HUES48 (cell line): ENCODE data around the gene SLC44A4.
A peak's percentile ranks its signal among the peaks of the same experiment; 100 is the strongest.

Source experiments
- H3K27ac ChIP-seq: one replicate; pipeline ENCODE4 v1.7.0; 2013; ENCODE audit warnings: low read depth, low read length, inconsistent platforms
- H3K27me3 ChIP-seq: 2 replicates; pipeline ENCODE4 v1.6.1; 2013; ENCODE audit warnings: mild to moderate bottlenecking, low read length; ENCODE audit not compliant: control insufficient read depth, insufficient read depth
- H3K36me3 ChIP-seq: 2 replicates; pipeline ENCODE4 v1.6.1; 2013; ENCODE audit warnings: low read length; ENCODE audit not compliant: control insufficient read depth, insufficient read depth
- H3K4me1 ChIP-seq: 2 replicates; pipeline ENCODE4 v1.6.1; 2013; ENCODE audit warnings: mild to moderate bottlenecking, low read length; ENCODE audit not compliant: control insufficient read depth, insufficient read depth
- H3K4me3 ChIP-seq: 2 replicates; pipeline ENCODE4 v1.5.1; 2013; ENCODE audit warnings: mild to moderate bottlenecking, low read depth, low read length
- H3K9ac ChIP-seq: 2 replicates; pipeline ENCODE4 v1.6.1; 2013; ENCODE audit warnings: mild to moderate bottlenecking, low read depth, low read length, moderate library complexity
- H3K9me3 ChIP-seq: 2 replicates; pipeline ENCODE4 v1.6.1; 2013; ENCODE audit warnings: low read length; ENCODE audit not compliant: control insufficient read depth, insufficient read depth

SLC44A4 gene

DNA sequence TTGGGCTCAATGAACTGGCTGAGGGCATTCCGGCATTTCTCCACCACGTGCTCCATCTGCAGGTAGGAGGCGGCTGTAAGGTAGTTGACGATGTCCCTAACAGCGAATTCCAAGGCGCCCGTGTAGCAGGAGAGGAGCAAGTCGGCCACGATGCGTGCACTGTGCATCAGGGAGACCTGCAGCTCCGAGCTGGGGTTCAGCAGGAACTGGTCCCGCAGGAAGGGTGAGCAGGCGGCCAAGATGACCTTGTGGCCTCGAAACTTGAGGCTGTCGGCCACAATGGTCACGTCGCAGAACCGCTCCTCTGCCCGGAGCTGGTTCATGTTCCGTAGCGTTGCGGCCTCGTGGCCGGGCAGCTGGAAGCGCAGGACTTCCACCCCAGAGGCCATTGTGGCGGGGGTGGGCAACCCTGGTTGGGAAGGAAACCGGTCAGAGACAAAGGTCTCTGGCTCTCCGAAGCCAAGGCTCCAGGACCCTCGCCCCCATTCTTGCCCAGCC, 22.2 kb upstream of the SLC44A4 start:
- Histone ChIP-seq H3K27ac (peak overlapping the region; percentile 77), H3K4me3 (peak overlapping the region; percentile 66), H3K9ac (peak overlapping the region; percentile 32; the same call in 1 of the 2 replicates), H3K4me1 (peaks cover 12% of the 10 kb centered on the region; the same call in 1 of the 2 replicates), H3K27me3 (no peaks in the 10 kb centered on the region), H3K9me3 (no peaks in the 10 kb centered on the region), H3K36me3 (peaks cover 10% of the 10 kb centered on the region)

DNA sequence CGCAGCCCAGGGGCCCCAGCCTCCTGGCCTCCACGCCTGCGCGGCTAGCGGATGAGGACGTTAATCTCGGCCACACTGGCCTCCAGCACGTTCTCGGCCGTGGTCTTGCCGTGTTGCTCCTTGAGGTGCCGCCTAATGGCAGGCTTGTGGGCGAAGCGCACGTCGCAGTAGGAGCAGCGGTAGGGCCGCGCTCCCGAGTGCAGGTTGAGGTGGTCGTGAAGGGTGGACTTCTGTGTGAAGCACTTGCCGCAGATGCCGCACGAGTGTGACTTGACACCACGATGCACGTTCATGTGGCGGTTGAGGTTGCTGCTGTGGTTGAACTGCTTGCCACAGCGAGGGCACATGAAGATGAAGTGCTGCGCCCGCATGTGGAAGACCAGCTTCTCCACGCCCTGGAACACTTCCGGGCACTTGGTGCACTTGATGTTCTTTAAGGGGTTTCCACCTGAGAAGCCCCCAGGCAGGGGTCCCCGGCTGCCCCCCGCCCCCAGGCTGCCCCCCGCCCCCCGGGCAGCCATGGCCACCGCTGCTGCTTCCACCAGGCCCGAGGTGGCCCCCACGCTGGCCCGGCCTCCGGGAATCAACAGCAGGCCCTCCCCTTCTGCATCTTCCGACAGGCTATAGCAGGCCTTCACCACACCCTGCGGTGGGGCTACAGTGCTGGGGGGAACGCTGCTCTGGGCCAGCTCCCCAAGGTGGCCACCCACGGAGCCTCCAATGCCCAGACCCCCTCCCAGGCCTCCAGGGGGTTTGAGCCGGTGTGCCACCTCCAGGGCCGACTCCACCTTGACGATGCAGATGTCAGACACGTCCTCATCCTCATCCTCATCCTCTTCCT, 21.3 kb upstream of the SLC44A4 start:
- Histone ChIP-seq H3K4me3 (no peak overlapping the region), H3K36me3 (peaks cover 19% of the 10 kb centered on the region), H3K9ac (no peak overlapping the region), H3K4me1 (peaks cover 10% of the 10 kb centered on the region; the same call in 1 of the 2 replicates), H3K27me3 (no peaks in the 10 kb centered on the region), H3K9me3 (no peaks in the 10 kb centered on the region), H3K27ac (no peak overlapping the region)

DNA sequence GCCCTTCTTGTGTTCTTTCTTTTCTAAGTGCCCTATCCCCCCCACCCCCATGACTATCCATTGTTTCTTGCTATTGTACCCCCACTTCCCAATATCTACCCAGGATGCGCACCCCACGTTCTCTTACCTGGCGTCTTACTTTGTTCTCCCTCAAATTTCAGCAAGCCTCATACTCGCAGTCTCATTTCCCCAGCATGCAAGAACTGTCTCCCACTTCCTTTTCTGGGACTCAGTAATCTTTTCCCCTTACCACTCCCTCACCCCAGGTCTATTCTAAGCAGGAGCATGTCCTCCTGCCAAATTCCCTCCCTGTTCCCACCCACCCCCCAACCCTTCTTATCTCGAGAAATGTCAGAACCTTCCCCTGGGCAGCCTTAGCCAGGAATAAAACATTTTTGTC, 20.4 kb upstream of the SLC44A4 start:
- H3K27me3 ChIP-seq: no peaks in the 10 kb centered on the region
- no peak overlapping the region for H3K27ac ChIP-seq
- peaks cover 10% of the 10 kb centered on the region; the same call in 1 of the 2 replicates for H3K4me1 ChIP-seq
- peaks cover 27% of the 10 kb centered on the region for H3K36me3 ChIP-seq
- no peak overlapping the region for H3K4me3 ChIP-seq
- no peaks in the 10 kb centered on the region for H3K9me3 ChIP-seq
- H3K9ac ChIP-seq: no peak overlapping the region

DNA sequence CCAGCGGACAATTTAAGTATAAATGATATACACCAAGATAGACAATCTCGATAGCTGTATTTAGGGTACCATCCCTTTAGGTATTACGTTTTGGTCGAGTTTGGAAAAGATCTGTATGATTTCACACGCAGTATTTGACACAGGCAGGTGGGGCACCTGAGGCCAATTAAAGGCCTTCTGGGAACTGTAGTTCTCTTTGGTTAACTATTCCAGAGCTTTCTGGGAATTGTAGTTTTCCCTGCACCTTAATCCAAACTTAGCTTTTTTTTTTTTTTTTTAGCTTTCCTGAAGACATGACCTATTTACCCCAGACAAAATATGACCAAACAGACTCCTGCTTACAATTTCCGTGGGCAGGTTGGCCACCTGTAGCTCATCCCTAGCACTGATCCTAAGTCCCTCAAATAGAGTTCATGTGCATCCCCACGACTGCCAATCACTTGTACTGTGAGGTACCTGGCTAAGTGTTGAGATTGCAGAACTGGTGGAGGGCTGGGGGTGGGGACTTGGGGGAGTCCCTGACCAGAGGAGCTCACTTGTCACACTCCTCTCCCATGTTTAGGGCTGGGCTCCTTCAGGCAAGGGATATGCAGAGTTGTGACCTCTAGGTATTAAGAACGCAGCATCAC, 19.7 kb upstream of the SLC44A4 start:
- Histone ChIP-seq H3K27ac (peak overlapping the region; percentile 47), H3K4me3 (peak overlapping the region; percentile 77), H3K9me3 (no peaks in the 10 kb centered on the region), H3K36me3 (peaks cover 34% of the 10 kb centered on the region), H3K4me1 (peaks cover 10% of the 10 kb centered on the region; the same call in 1 of the 2 replicates), H3K27me3 (no peaks in the 10 kb centered on the region), H3K9ac (peak overlapping the region; percentile 48; the same call in 1 of the 2 replicates)

DNA sequence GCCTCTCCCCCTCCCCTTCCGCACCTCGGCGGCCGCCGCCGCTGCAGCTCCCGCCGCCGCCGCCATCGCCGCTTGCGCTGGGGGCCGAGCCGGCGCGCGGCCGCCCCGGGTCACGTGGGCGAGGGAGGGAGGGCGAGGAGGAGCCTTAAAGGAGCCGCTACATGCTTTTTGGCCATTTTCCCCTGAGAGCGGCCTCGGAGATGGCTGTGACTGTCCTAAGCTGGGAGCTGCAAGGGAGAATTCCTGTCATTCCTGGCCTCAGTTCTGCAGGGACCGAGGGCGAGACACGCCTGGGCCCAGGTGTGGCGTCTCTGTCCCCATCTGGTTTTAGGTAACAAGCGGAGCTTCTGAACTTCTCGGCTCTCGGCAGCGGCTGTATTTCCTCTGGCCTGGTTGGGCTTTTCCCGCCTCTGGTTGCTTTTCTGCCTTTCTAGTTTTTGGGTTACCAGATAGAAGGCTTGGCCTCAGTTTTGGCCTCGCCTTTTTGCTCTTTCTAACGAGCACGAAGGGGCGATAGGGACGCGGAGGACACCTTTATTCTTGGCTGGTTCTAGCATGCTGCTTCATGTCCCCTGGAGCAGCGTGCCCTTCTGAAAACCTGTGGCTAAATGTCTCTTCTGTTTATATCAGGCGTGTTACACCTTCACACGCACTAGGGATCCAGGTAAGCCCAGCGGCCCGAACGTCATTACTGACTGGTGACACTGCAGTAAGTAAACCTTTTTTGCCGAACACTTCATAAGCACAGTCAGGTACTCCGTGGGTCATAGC, 19.0 kb upstream of the SLC44A4 start, which contains the start of gene EHMT2:
Gene EHMT2 (minus strand): TSS at position 87 of the 771 bp plus-strand sequence. CDS start 21 bp downstream, at position 66.
- peak within 1 kb of the TSS; percentile 81 for H3K27ac ChIP-seq

DNA sequence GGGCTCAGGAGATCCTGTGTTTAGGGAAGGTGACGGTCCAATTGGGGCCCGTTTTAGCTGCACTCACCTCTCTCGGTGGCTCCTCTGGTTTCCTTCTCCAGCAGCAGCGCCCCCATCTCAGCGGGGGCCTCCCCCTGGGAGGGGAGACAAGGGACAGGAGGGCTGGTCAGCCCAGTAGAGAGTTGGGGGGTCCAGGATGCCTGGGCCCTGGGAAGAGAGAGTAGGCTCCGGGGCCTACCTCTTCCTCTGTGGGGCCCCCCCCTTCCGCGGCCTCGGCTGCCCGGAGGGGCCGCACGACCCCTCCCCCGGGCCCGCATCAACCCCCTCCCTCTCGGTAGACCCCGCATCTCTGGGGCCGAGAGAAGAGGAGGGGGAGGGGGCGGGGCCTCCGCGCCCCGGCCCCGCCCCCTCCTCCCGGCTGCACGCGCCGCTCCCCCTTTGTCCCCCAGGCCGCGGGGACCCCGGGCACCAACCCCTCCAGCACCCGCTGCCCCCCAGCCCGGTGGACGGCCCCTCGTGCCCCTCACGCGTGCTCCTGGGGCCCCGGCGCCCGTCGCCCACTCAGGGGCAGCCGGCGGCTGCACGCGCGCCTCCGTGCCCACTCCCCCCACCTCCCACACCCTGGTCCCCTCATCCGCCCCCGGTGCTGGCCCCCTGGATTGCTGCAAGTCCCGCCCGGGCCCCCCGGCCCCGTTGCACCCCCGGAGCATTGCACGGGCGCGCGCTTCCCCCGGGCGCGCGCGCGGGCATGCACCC, 18.2 kb upstream of the SLC44A4 start:
- peak overlapping the region; percentile 81 for H3K27ac ChIP-seq
- peaks cover 10% of the 10 kb centered on the region; the same call in 1 of the 2 replicates for H3K4me1 ChIP-seq
- peak overlapping the region; percentile 77 for H3K4me3 ChIP-seq
- H3K9ac ChIP-seq: peak overlapping the region; percentile 68; the same call in 1 of the 2 replicates
- no peaks in the 10 kb centered on the region for H3K27me3 ChIP-seq
- peaks cover 49% of the 10 kb centered on the region for H3K36me3 ChIP-seq
- H3K9me3 ChIP-seq: no peaks in the 10 kb centered on the region

More for the DNA sequence above, 19.0 kb upstream of the SLC44A4 start, which contains the start of gene EHMT2:
- Histone ChIP-seq H3K9me3 (no peaks in the 10 kb centered on the region), H3K4me1 (peaks cover 10% of the 10 kb centered on the region; the same call in 1 of the 2 replicates), H3K36me3 (peaks cover 41% of the 10 kb centered on the region), H3K4me3 (peak within 1 kb of the TSS; percentile 77), H3K9ac (peak within 1 kb of the TSS; percentile 68), H3K27me3 (no peaks in the 10 kb centered on the region)

DNA sequence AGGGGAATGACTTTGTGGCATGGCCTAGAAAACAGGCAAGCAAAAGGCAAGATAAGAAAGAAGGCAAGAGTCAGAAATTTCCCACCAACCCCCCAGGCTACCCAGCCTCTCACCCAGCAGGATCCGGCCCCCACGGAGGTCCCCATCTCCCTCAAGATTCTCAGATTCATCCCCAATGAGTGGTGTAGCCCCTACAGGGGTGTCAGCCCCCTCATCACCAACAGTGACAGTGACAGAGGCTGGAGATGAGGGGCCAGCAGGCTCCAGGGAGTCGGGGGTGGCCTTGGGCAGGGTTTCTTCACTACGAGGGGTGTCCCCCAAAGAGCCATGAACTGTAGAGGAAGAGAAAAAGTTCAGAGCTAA, 17.7 kb upstream of the SLC44A4 start:
- Histone ChIP-seq H3K36me3 (peaks cover 55% of the 10 kb centered on the region), H3K27ac (peak overlapping the region; percentile 18), H3K4me1 (peaks cover 10% of the 10 kb centered on the region; the same call in 1 of the 2 replicates), H3K4me3 (peak overlapping the region; percentile 77), H3K27me3 (no peaks in the 10 kb centered on the region), H3K9ac (peak overlapping the region; percentile 30; the same call in 1 of the 2 replicates), H3K9me3 (no peaks in the 10 kb centered on the region)

DNA sequence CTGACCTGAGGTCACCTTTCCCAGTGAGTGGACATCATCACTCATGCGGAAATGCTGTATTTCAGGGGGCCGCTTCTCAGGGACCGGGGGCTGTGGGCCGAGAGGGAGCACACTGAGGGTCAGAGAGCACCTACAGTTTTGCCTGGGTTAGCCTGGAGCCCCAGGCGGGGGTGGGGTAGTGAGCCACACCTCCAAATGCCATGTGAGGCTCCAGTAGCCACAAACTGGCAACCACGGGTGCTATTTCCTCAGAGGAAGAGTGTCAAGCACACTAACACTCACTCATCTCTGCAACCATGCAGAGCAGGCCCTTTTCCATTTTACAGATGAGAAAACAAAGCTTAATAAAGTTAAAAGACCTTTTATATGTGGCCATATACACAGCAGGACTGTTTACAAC, 14.0 kb upstream of the SLC44A4 start:
- Histone ChIP-seq H3K9me3 (no peaks in the 10 kb centered on the region), H3K27me3 (no peaks in the 10 kb centered on the region), H3K4me3 (no peak overlapping the region), H3K9ac (no peak overlapping the region), H3K4me1 (0 out of 2 replicates have a peak, but pooled peaks cover 4% of the 10 kb centered on the region), H3K36me3 (peaks cover 81% of the 10 kb centered on the region), H3K27ac (no peak overlapping the region)

DNA sequence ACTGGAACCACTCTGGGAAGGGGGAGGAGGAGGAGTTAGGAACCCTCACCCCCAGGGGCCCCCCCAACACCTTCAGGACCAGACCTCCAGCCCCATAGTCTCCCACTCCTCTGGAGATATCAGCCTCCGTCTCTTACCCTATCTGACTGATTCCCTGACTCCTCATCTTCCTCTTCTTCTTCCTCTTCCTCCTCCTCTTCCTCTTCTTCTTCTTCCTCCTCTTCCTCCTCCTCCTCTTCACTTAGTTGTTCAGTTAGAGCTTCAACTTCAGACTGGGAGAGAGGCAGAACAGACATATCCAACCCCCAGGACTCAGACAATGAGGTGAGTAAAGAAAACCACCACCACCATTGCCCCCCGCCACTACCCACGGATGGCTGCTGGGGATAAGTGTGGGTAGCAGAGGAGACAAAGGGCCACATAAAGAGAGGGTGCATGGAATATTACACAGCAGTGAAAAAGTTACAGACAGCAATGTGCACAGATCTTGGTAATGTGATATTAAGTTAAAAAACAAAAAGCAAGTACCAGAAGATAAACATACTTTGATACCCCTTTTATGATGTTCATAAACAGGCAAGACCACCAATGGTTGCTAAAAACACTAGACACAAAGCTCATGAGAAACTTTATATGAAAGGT, 10.7 kb upstream of the SLC44A4 start:
- Histone ChIP-seq H3K27ac (no peak overlapping the region), H3K9me3 (no peaks in the 10 kb centered on the region), H3K27me3 (no peaks in the 10 kb centered on the region), H3K9ac (no peak overlapping the region), H3K4me3 (no peak overlapping the region), H3K4me1 (no peaks in the 10 kb centered on the region), H3K36me3 (peaks cover 93% of the 10 kb centered on the region)
